Lower leg skin (tissue), 3 donors: Measurements from ENCODE around the gene UBASH3B.

ENCODE experiments used
- POLR2A ChIP-seq, 2 donors: fragments of 450-650 bp; IDR thresholded peaks; one replicate each; pipeline ENCODE4 v1.6.1; 2016 to 2017; ENCODE audit warnings: antibody characterized with exemption in 2 of 2, mild to moderate bottlenecking in 1 of 2, moderate library complexity in 1 of 2
- TF ChIP-seq, protein P1 (sequence below), 3 donors: fragments of 450-650 bp; IDR thresholded peaks; one replicate each; pipeline ENCODE4 v1.5.1; 2016; ENCODE audit warnings: antibody characterized with exemption in 3 of 3, mild to moderate bottlenecking in 3 of 3, moderate library complexity in 2 of 3

DNA sequence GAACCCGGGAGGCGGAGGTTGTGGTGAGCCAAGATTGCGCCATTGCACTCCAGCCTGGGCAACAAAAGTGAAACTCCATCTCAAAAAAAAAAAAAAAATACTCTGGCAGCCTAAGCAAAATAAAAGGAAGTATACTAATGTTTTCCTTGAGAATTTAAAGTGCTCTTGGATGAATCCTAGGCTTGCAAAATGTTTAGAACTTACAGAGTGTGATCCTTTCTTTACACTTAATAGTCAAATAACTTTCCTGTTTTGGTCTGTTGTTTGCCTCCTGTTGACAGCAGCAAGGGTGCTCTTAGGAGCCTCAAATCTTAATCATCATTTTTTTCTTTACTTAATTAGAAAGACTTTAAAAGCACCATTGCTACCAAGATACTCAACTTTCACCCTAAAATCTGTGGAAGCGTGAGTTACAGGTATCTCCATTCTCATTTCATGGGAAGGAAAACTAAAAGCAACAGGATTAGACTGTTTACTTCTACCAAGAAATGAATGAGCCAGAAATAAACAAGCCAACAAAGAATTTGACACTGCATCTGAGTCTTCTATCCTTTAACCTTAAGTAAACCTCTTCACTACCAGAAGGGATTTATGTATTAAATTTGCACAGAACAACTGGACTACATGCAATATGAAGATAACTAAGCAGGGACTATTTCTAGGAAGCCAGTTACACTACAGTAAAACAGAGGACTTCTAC, 144.0 kb downstream of the UBASH3B start:
- TF ChIP-seq, protein P1, sequence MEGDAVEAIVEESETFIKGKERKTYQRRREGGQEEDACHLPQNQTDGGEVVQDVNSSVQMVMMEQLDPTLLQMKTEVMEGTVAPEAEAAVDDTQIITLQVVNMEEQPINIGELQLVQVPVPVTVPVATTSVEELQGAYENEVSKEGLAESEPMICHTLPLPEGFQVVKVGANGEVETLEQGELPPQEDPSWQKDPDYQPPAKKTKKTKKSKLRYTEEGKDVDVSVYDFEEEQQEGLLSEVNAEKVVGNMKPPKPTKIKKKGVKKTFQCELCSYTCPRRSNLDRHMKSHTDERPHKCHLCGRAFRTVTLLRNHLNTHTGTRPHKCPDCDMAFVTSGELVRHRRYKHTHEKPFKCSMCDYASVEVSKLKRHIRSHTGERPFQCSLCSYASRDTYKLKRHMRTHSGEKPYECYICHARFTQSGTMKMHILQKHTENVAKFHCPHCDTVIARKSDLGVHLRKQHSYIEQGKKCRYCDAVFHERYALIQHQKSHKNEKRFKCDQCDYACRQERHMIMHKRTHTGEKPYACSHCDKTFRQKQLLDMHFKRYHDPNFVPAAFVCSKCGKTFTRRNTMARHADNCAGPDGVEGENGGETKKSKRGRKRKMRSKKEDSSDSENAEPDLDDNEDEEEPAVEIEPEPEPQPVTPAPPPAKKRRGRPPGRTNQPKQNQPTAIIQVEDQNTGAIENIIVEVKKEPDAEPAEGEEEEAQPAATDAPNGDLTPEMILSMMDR (IDR thresholded peaks at IDR 0.05), result no peak
- no peak for TF ChIP-seq POLR2A (IDR thresholded peaks at IDR 0.05)
